Breast epithelium (tissue), 4 donors: ENCODE data around the gene MAN1C1. TPM values are rescaled to one million over a fixed set of nuclear protein-coding genes. Genes with fewer than 3 reads are reported as not detected.

Experiments
- DNase-seq, 2 donors: peaks; one replicate each; pipeline ENCODE4 v3.0.0-alpha.2; 2019; ENCODE audit warnings: low spot score in 2 of 2
- H3K27ac ChIP-seq, 2 donors: fragments of 200-600 bp; sonication (generic) in 1 of 2; one replicate each; pipeline ENCODE4 v1.5.1; 2016 to 2019; ENCODE audit warnings: mild to moderate bottlenecking in 1 of 2
- H3K27me3 ChIP-seq, 2 donors: fragments of 200-600 bp; sonication (generic) in 1 of 2; one replicate each; pipeline versions ENCODE4 v1.5.1 to v1.6.0; 2017 to 2019; ENCODE audit warnings: control low read depth in 1 of 2, mild to moderate bottlenecking in 1 of 2
- H3K36me3 ChIP-seq: fragments of 200-600 bp; one replicate; pipeline ENCODE4 v1.5.1; 2019
- H3K4me1 ChIP-seq, 2 donors: fragments of 200-600 bp; sonication (generic); one replicate each; pipeline ENCODE4 v1.5.1; 2016 to 2019; ENCODE audit warnings: control low read depth in 1 of 2
- H3K4me3 ChIP-seq, 3 donors: fragments of 200-600 bp; sonication (generic); 1 replicate in 2 of 3; 2 replicates in 1 of 3; pipeline ENCODE4 v1.5.1; 2016 to 2019; ENCODE audit warnings: mild to moderate bottlenecking in 3 of 3, moderate library complexity in 2 of 3
- H3K9me3 ChIP-seq, 2 donors: fragments of 200-600 bp; sonication (generic) in 1 of 2; one replicate each; pipeline ENCODE4 v1.5.1; 2016 to 2019; ENCODE audit warnings: control low read depth in 1 of 2
- CTCF ChIP-seq, 3 donors: fragments of 450-650 bp; IDR thresholded peaks; one replicate each; pipeline ENCODE4 v1.5.1; 2016 to 2017; ENCODE audit warnings: antibody characterized with exemption in 3 of 3, mild to moderate bottlenecking in 3 of 3, moderate library complexity in 3 of 3
- POLR2A ChIP-seq: fragments of 450-650 bp; IDR thresholded peaks from one replicate; pipeline ENCODE4 v1.6.1; 2016; ENCODE audit warnings: antibody characterized with exemption, mild to moderate bottlenecking, moderate library complexity
- POLR2AphosphoS5 ChIP-seq, 3 donors: sonication (generic); formaldehyde crosslinking; IDR thresholded peaks; one replicate each; pipeline ENCODE4 v1.6.1; 2017; ENCODE audit warnings: antibody characterized with exemption in 3 of 3
- intact Hi-C: fragments of 100-400 bp; cut with DNase I; formaldehyde crosslinking; loops from one replicate; pipeline ENCODE4 v1.15.1; 2023; ENCODE audit warnings: low total_unique reads
- total RNA-seq, 3 donors: library from RNA; depleted of rRNA; stranded (reverse); fragments of >200 nt; gene quantifications; one replicate each; pipeline ENCODE4 v1.1.0, GENCODE V29; 2016

MAN1C1 gene
- total RNA-seq, 3 donors from 2014 or later, result 6.7 to 13.8 (median 6.9) TPM

GRCh38 chr1:25735956-25736529 is 119.5 kb downstream of the MAN1C1 start:
- no peaks in the 10 kb centered on the region for H3K27me3 ChIP-seq
- no peaks in the 10 kb centered on the region for H3K36me3 ChIP-seq
- no peak overlapping the region for H3K4me3 ChIP-seq
- no peak for TF ChIP-seq CTCF (IDR thresholded peaks at IDR 0.05)
- TF ChIP-seq POLR2A, result no peak
- TF ChIP-seq POLR2AphosphoS5 (IDR thresholded peaks at IDR 0.05), result no peak
- no peaks in the 10 kb centered on the region for H3K9me3 ChIP-seq
- DNase-seq, result no peak
- no peak overlapping the region for H3K27ac ChIP-seq
- H3K4me1 ChIP-seq, result no peaks in the 10 kb centered on the region
- intact Hi-C loops, result no loop called here

- Histone ChIP-seq H3K27ac (no peak overlapping the region), H3K36me3 (no peaks in the 10 kb centered on the region), H3K9me3 (no peaks in the 10 kb centered on the region), H3K4me1 (no peaks in the 10 kb centered on the region), H3K4me3 (no peak overlapping the region), H3K27me3 (no peaks in the 10 kb centered on the region)
- peak in 1 of 2 donors; percentile 22 for DNase-seq
- TF ChIP-seq POLR2A (no peak), POLR2AphosphoS5 (IDR thresholded peaks at IDR 0.05) (no peak)
- intact Hi-C loops, result no loop called here
These were observed 120.5 kb downstream of the MAN1C1 start for GRCh38 chr1:25737130-25737529.

- Histone ChIP-seq H3K27ac (no peak overlapping the region), H3K27me3 (no peaks in the 10 kb centered on the region), H3K36me3 (no peaks in the 10 kb centered on the region), H3K4me3 (no peak overlapping the region), H3K9me3 (no peaks in the 10 kb centered on the region), H3K4me1 (no peaks in the 10 kb centered on the region)
- DNase-seq, result peak in 1 of 2 donors; percentile 17
- intact Hi-C loops, result no loop called here
- TF ChIP-seq POLR2AphosphoS5 (IDR thresholded peaks at IDR 0.05) (no peak), CTCF (IDR thresholded peaks at IDR 0.05) (no peak), POLR2A (no peak)
These were observed 121.9 kb downstream of the MAN1C1 start for GRCh38 chr1:25738499-25738898.

GRCh38 chr1:25739341-25739740 is 122.8 kb downstream of the MAN1C1 start:
- no peak for DNase-seq
- Histone ChIP-seq H3K36me3 (no peaks in the 10 kb centered on the region), H3K4me1 (no peaks in the 10 kb centered on the region), H3K27ac (no peak overlapping the region), H3K9me3 (no peaks in the 10 kb centered on the region), H3K4me3 (no peak overlapping the region), H3K27me3 (no peaks in the 10 kb centered on the region)
- TF ChIP-seq POLR2A (no peak), POLR2AphosphoS5 (IDR thresholded peaks at IDR 0.05) (no peak), CTCF (IDR thresholded peaks at IDR 0.05) (no peak)
- intact Hi-C loops, result no loop called here

- TF ChIP-seq POLR2AphosphoS5 (IDR thresholded peaks at IDR 0.05) (no peak), POLR2A (no peak), CTCF (IDR thresholded peaks at IDR 0.05) (no peak)
- Histone ChIP-seq H3K4me3 (no peak overlapping the region), H3K9me3 (no peaks in the 10 kb centered on the region), H3K27me3 (no peaks in the 10 kb centered on the region), H3K4me1 (no peaks in the 10 kb centered on the region), H3K27ac (no peak overlapping the region), H3K36me3 (no peaks in the 10 kb centered on the region)
- intact Hi-C loops, result no loop called here
- no peak for DNase-seq
These were observed 123.5 kb downstream of the MAN1C1 start for GRCh38 chr1:25740071-25740470.

- Histone ChIP-seq H3K27ac (peak overlapping the region; percentile 71 to 83), H3K4me3 (no peak overlapping the region), H3K9me3 (no peaks in the 10 kb centered on the region), H3K4me1 (no peaks in the 10 kb centered on the region), H3K36me3 (no peaks in the 10 kb centered on the region), H3K27me3 (no peaks in the 10 kb centered on the region)
- TF ChIP-seq POLR2AphosphoS5 (IDR thresholded peaks at IDR 0.05), result no peak
- TF ChIP-seq POLR2A, result no peak
- TF ChIP-seq CTCF (IDR thresholded peaks at IDR 0.05), result no peak
- intact Hi-C loops, result no loop called here
- DNase-seq, result no peak
These were observed 125.7 kb downstream of the MAN1C1 start for GRCh38 chr1:25742316-25742715.
